TTC549 (cell line): ENCODE measurements around the gene ODAD3.
A peak's percentile ranks its signal among the peaks of the same experiment; 100 is the strongest.
"Not testable (repeated sequence)": the region's sequence is repeated elsewhere in the genome, so short reads cannot be mapped to it uniquely, and the experiment has no call there.

Source experiments
- FAIRE-seq: peaks from 2 replicates; lab custom pipeline; 2012; peaks lifted over from hg19 to GRCh38; lab: Jason Lieb, UNC

ODAD3 gene

DNA sequence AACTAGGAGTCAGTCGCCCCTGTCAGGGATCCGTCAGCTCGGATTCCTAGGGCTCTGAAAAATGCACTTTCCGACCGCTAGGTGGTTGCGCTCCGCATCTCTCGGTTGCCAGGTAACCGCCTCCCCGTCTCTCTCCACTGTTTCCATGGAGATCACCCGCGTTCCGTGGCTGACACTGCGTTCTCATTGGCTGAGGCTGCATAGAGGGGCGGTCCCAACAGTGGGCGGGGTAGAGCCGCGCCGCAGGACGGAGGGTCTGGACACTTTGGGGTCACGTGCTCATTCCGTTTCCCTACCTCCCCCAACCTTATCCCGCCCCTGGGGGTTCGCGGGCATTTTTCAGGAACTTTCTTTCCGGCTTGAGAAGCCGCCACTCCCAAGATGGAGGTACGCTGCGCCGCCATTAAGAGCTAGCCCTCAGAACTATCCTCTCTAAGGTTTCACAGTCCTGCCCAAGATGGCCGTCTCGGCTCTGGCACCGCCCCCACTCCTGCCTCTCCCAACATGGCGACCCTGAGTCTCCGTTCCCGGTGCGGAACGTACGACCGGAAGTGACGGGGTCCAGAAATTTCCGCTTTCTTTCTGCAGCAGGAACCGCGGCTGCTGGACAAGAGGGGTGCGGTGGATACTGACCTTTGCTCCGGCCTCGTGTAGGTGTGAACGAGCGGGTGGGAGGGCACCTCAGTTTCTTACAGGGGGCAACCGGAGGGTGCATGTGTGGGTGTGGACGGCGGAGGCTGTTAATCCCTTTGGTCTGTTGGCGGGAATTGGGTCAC lies at the start of gene ODAD3, which contains the start of gene PRKCSH:
Gene ODAD3, minus strand, starts transcription at position 65 of the 776 bp plus-strand sequence. CDS start 105 bp downstream, outside the sequence.
Gene PRKCSH, plus strand, starts transcription at position 579 of the 776 bp plus-strand sequence. CDS start 483 bp downstream, outside the sequence.
- peak; percentile 98 for FAIRE-seq

- no peak for FAIRE-seq
These were observed 48.6 kb upstream of the ODAD3 start for GRCh38 chr19:11483366-11484111.

GRCh38 chr19:11482384-11483050 lies 47.6 kb upstream of the ODAD3 start:
- FAIRE-seq, result no peak

DNA sequence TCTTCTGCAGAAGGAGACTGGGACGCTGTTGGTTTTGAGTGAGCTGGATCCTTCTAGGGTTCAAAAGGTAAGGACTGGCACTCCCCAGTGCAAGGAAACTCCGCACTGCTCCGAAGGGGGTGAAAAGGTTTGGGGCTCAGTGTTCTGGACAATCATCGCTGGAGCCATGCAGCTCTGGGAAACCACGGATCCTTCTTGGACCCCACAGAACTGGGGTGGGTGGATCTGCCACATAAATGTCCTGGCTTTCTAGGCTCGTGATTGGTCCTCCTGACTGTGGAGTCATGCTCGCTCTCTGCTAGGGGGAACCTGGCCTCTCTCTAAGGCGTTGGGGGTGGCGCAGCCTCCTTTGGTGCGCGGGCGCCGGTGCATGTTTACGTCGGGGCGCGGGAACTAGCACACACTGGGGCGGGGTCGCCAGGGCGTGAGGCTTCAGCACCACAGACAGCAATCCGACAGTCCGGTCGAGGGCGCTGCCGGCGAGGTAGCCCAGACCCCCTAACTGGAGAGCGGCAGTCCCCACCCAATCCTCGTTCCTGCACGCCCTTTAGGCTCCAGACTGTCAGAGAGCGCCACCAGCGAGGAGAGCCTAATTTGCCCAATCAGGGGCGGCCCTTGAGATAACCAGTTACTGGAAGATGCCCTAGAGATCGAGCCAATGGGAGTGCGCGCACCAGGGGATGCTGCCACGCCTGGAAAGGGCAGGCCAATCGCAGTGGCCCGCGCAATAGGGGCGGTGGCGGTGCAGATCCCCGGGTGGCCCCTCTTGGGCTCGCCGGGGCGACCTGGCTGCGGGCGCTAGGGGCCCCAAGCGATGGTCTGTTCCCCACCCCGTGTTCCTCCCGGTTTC lies 46.8 kb upstream of the ODAD3 start:
- FAIRE-seq, result peak; percentile 68

- no peak for FAIRE-seq
These were observed 46.0 kb upstream of the ODAD3 start, which contains the start of gene ELAVL3 for GRCh38 chr19:11480715-11481533. ELAVL3 (minus strand) TSS chr19:11481046; CDS start chr19:11480608, 438 bp downstream.

DNA sequence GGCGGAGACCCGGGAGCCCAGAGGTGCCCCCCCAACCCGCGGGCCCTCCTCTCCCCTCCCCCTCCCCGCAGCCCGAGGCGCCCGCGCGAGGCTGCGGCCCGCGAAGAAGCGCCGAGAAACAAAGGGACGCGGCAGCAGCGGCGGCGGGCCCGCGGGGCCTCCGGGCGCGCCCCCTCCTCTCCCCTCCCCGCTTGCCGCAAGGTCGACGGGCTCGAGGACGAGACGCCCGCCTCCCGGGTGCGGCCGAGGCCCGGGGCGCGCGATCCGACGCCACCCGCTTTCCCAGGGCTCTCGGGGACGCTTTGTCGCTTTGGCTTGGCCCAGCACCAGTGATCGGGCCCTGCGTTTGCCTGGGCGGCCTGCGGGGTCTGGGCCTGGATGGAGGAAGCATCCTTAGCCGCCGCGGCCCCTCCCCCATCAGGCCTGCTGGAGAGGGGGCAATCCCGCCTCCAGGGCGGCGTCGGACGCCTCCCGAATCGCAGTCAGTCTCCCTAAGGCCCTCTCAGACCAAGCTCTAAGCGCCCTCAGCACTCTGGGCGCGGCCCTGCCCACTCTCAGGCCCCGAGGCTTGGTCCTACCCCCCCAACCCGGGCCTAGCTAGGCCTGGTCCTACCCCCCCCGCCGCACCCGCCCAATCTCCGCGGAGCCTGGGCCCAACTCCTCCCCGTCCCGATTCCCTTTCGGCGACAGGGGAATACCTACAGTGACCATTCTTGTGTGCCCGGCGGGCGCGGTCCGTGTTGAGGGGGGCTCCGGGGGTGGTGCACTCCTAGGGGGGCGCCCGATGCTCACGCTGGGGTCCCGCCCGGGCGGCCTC lies 45.2 kb upstream of the ODAD3 start:
- FAIRE-seq, result no peak

DNA sequence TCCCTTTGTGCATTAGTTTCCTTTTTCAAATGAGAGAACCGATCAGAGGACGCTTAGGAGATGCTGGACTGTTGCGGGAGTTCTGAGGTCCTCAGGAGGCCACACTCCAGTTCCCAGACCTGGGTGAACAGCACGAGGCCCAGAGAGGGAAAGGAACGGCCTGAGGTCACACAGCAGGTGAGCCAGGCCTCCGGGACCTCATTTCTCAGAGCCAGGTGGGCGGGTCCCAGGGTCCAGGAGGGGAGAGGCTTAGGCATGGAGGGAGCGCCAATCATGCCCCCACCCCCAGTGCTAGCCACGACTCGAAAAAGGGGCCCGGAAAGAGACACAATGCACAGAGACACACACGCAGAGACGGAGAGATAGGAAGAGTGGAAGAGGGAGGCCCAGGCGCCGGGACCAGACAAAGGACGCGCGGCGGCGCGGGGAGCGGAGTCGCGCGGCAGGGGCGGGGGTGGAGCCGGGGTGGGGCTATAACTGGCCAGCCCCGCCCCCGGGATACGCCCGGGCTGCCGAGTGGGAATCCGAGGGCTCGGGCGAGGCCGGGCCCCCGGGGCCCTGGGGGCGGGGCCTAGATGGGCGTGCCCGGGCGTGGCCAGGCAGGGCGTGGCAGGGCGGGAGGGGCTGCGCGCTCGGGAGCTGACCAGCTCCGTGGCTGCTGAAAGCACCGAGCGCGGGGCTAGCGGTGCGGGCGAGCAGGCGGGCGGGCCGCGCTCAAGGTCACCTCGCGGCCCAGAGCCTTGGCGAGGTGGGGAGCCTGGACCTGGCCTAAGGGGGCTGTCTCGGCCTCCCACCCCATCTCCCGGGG lies 44.4 kb upstream of the ODAD3 start:
- no peak for FAIRE-seq

DNA sequence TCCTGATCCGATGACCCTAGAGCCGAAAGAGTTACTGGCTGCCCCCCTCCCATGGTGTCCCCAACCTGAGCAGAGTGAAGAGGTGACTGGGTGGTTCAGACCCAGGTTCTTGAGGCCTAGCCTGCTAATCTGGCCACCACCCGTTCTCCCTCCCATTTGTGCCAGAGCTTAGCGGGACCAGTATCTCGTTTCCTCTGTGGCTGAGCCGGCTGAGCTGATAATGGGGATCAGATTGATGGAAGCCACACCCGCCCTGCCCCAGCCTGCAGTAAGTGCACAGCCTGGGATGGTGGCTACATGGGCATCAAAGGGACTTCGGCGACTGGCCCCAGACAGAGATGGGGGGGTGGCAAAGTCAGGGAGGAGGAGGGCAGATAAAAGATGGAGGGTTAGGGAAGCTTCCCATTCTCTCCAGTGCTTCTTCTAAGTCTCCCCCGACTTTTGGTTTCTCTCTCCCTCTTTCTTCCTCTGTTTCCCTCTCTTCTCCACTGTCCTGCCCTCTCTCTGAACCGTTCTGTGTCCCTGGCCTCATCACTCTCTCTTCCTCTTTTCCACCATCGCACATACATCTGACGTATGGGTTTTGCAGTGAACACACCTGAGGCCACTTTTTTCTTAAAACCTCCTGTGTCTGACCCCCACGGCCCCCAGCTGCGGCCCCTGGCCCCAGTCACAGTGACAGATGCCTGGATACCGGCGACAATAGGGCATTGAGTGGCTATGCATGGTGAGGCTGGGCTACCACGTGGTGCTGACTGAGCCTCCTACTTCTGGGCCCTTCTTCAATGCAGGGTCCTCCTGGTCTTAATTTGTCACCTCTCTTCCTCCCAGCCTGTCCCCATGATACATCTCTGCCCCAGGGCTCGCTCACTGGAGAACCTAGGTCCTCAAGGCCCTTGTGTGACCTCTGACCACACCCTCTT lies 43.5 kb upstream of the ODAD3 start:
- no peak for FAIRE-seq

GRCh38 chr19:11475861-11476260 lies 40.9 kb upstream of the ODAD3 start:
- no peak for FAIRE-seq

GRCh38 chr19:11475343-11475742 lies 40.4 kb upstream of the ODAD3 start:
- FAIRE-seq, result not testable (repeated sequence)

DNA sequence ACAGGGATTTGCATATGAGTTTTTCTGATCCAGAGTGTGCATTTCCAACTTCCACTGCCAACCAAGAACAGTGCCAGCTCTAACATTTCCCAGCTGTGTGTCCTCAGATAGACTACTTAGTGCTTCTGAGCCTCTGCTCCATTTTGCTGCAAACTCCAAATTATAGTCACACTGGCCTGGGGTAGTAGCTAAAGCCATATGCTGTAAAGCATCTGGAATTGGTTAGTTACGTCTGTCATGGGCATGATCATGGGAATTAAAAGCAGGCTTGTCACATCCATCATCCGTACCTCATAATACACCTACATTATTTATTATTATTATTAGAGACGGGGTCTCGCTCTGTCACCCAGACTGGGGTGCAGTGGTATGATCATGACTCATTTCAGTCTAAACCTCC lies 38.8 kb upstream of the ODAD3 start:
- no peak for FAIRE-seq

GRCh38 chr19:11468266-11468845 lies 33.4 kb upstream of the ODAD3 start:
- not testable (repeated sequence) for FAIRE-seq

- no peak for FAIRE-seq
These were observed 30.7 kb upstream of the ODAD3 start for GRCh38 chr19:11465600-11465999.

- FAIRE-seq, result no peak
These were observed 29.7 kb upstream of the ODAD3 start for GRCh38 chr19:11464333-11465265.

GRCh38 chr19:11463391-11463790 lies 28.5 kb upstream of the ODAD3 start:
- no peak for FAIRE-seq

GRCh38 chr19:11461453-11461852 lies 26.5 kb upstream of the ODAD3 start:
- no peak for FAIRE-seq
